ENCODE measurements around the gene FANCE.
A peak's percentile ranks its signal among the peaks of the same experiment; 100 is the strongest.

FANCE gene

GRCh38 chr6:35506536-35506935 lies 54.4 kb downstream of the FANCE start:
- H3K4me1 ChIP-seq (ENCODE audit: insufficient read depth, poor library complexity, severe bottlenecking): no peaks in the 10 kb centered on the region
- ATAC-seq (ENCODE audit: low read depth) (no peak), DNase-seq (ENCODE audit: low spot score) (no peak)
- no peak overlapping the region for H3K27ac ChIP-seq (ENCODE audit: poor library complexity, severe bottlenecking)
- no peaks in the 10 kb centered on the region for H3K36me3 ChIP-seq (ENCODE audit: low read depth)
- H3K27me3 ChIP-seq (ENCODE audit: insufficient read depth, poor library complexity, severe bottlenecking): no peaks in the 10 kb centered on the region
- TF ChIP-seq CTCF (IDR thresholded peaks at IDR 0.05; ENCODE audit: poor library complexity, severe bottlenecking): no peak
- no peaks in the 10 kb centered on the region for H3K9me3 ChIP-seq (ENCODE audit: severe bottlenecking)
- no peak overlapping the region for H3K4me3 ChIP-seq (ENCODE audit: severe bottlenecking)

DNA sequence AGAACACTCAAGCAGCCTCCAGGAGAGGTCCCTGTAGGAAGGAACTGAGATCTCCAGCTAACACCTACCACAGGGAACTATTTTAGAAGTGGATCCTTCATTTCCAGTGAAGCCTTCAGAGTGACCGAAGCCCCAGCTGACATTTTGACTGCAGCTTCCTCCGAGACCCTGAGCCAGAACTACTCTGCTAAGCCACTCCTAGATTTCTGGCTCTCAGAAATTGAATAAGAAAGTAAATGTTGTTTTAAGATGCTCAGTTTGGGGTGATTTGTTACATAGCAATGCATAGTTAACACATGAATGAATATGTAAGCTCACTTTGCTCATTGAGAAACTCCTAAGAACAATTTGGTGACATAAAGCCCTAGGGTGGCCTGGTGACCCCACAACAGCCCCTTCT lies 55.1 kb downstream of the FANCE start:
- no peaks in the 10 kb centered on the region for H3K4me1 ChIP-seq (ENCODE audit: insufficient read depth, poor library complexity, severe bottlenecking)
- ATAC-seq (ENCODE audit: low read depth): no peak
- H3K27me3 ChIP-seq (ENCODE audit: insufficient read depth, poor library complexity, severe bottlenecking): no peaks in the 10 kb centered on the region

GRCh38 chr6:35508027-35508426 lies 55.9 kb downstream of the FANCE start:
- no peak overlapping the region for H3K27ac ChIP-seq (ENCODE audit: poor library complexity, severe bottlenecking)
- H3K36me3 ChIP-seq (ENCODE audit: low read depth): no peaks in the 10 kb centered on the region
- H3K4me1 ChIP-seq (ENCODE audit: insufficient read depth, poor library complexity, severe bottlenecking): no peaks in the 10 kb centered on the region
- DNase-seq (ENCODE audit: low spot score) (no peak), ATAC-seq (ENCODE audit: low read depth) (no peak)
- H3K27me3 ChIP-seq (ENCODE audit: insufficient read depth, poor library complexity, severe bottlenecking): no peaks in the 10 kb centered on the region
- no peak overlapping the region for H3K4me3 ChIP-seq (ENCODE audit: severe bottlenecking)
- TF ChIP-seq CTCF (IDR thresholded peaks at IDR 0.05; ENCODE audit: poor library complexity, severe bottlenecking): no peak
- no peaks in the 10 kb centered on the region for H3K9me3 ChIP-seq (ENCODE audit: severe bottlenecking)

More for the DNA sequence above, 55.1 kb downstream of the FANCE start:
- H3K9me3 ChIP-seq (ENCODE audit: severe bottlenecking): no peaks in the 10 kb centered on the region
- no peak for TF ChIP-seq CTCF (IDR thresholded peaks at IDR 0.05; ENCODE audit: poor library complexity, severe bottlenecking)
- DNase-seq (ENCODE audit: low spot score): no peak
- H3K36me3 ChIP-seq (ENCODE audit: low read depth): no peaks in the 10 kb centered on the region
- no peak overlapping the region for H3K27ac ChIP-seq (ENCODE audit: poor library complexity, severe bottlenecking)
- no peak overlapping the region for H3K4me3 ChIP-seq (ENCODE audit: severe bottlenecking)

- H3K4me3 ChIP-seq (ENCODE audit: severe bottlenecking): no peak overlapping the region
- no peaks in the 10 kb centered on the region for H3K9me3 ChIP-seq (ENCODE audit: severe bottlenecking)
- H3K27ac ChIP-seq (ENCODE audit: poor library complexity, severe bottlenecking): no peak overlapping the region
- H3K36me3 ChIP-seq (ENCODE audit: low read depth): no peaks in the 10 kb centered on the region
- ATAC-seq (ENCODE audit: low read depth) (0 out of 3 replicates have a peak, but pooled peaks have one; percentile 15), DNase-seq (ENCODE audit: low spot score) (no peak)
- no peaks in the 10 kb centered on the region for H3K4me1 ChIP-seq (ENCODE audit: insufficient read depth, poor library complexity, severe bottlenecking)
- no peaks in the 10 kb centered on the region for H3K27me3 ChIP-seq (ENCODE audit: insufficient read depth, poor library complexity, severe bottlenecking)
- no peak for TF ChIP-seq CTCF (IDR thresholded peaks at IDR 0.05; ENCODE audit: poor library complexity, severe bottlenecking)
These were observed 56.4 kb downstream of the FANCE start for GRCh38 chr6:35508542-35508941.

GRCh38 chr6:35510916-35511561 lies 58.9 kb downstream of the FANCE start:
- ATAC-seq (ENCODE audit: low read depth): no peak
- no peaks in the 10 kb centered on the region for H3K27me3 ChIP-seq (ENCODE audit: insufficient read depth, poor library complexity, severe bottlenecking)
- DNase-seq (ENCODE audit: low spot score): no peak
- H3K27ac ChIP-seq (ENCODE audit: poor library complexity, severe bottlenecking): no peak overlapping the region
- no peaks in the 10 kb centered on the region for H3K36me3 ChIP-seq (ENCODE audit: low read depth)
- no peaks in the 10 kb centered on the region for H3K9me3 ChIP-seq (ENCODE audit: severe bottlenecking)
- H3K4me1 ChIP-seq (ENCODE audit: insufficient read depth, poor library complexity, severe bottlenecking): no peaks in the 10 kb centered on the region
- TF ChIP-seq CTCF (IDR thresholded peaks at IDR 0.05; ENCODE audit: poor library complexity, severe bottlenecking): no peak
- H3K4me3 ChIP-seq (ENCODE audit: severe bottlenecking): no peak overlapping the region
